H1 (cell line): Measurements from ENCODE around the gene WDR13. TPM values are rescaled to one million over a fixed set of nuclear protein-coding genes. Genes with fewer than 3 reads are reported as not detected.

Source experiments
- CTCF ChIA-PET: fragments of 300-600 bp; sonication (Branson Sonifier 250); formaldehyde crosslinking; loops from one replicate; lab custom pipeline; 2021; ENCODE audit not compliant: partially characterized antibody; lab: Charles Lee
- POLR2A ChIA-PET: fragments of 300-600 bp; sonication (Branson Sonifier 250); formaldehyde crosslinking; loops from one replicate; lab custom pipeline; 2021; ENCODE audit warnings: inconsistent platforms; ENCODE audit not compliant: partially characterized antibody; lab: Charles Lee
- DNase-seq, 2 experiments: peaks; one replicate each; pipeline versions ENCODE4 v3.0.0 to v3.0.0-alpha.2; 2010 to 2022; ENCODE audit warnings: low spot score in 2 of 2, low read depth in 1 of 2, mixed read lengths in 1 of 2
- FAIRE-seq: peaks from 2 replicates; lab custom pipeline; 2011; peaks lifted over from hg19 to GRCh38; lab: Jason Lieb, UNC
- H2AFZ ChIP-seq: 2 replicates; pipeline ENCODE4 v1.8.1; 2012; ENCODE audit warnings: low read length, inconsistent platforms
- H2AK5ac ChIP-seq: 2 replicates; pipeline ENCODE4 v1.6.1; 2013; ENCODE audit warnings: low read depth, low read length
- H2BK120ac ChIP-seq: replicated peaks from 2 replicates; pipeline ENCODE3; 2013; ENCODE audit warnings: low read depth, low read length, inconsistent platforms
- H2BK12ac ChIP-seq: 2 replicates; pipeline ENCODE4 v1.6.1; 2013; ENCODE audit warnings: low read depth, low read length
- H2BK15ac ChIP-seq: 2 replicates; pipeline ENCODE4 v1.6.1; 2013; ENCODE audit warnings: low read length
- H2BK20ac ChIP-seq: 2 replicates; pipeline ENCODE4 v1.6.1; 2013; ENCODE audit warnings: low read length
- H2BK5ac ChIP-seq: 2 replicates; pipeline ENCODE4 v1.6.1; 2013; ENCODE audit warnings: low read depth, low read length
- H3K14ac ChIP-seq: 2 replicates; pipeline ENCODE4 v1.6.1; 2013; ENCODE audit warnings: inconsistent platforms; ENCODE audit not compliant: insufficient read length
- H3K18ac ChIP-seq: 2 replicates; pipeline ENCODE4 v1.6.1; 2013; ENCODE audit warnings: low read length; ENCODE audit errors: extremely low read depth
- H3K23ac ChIP-seq: 2 replicates; pipeline ENCODE4 v1.6.1; 2013; ENCODE audit warnings: inconsistent platforms; ENCODE audit not compliant: insufficient read length
- H3K23me2 ChIP-seq: 2 replicates; pipeline ENCODE4 v1.6.1; 2013; ENCODE audit warnings: low read depth, low read length
- H3K27ac ChIP-seq: 2 replicates; pipeline ENCODE4 v1.6.1; 2011; ENCODE audit warnings: low read depth, low read length, inconsistent platforms
- H3K27me3 ChIP-seq, 4 experiments: replicated peaks in 1 of 4; 1 replicate in 1 of 4; 2 replicates in 3 of 4; pipeline versions ENCODE4 v1.6.1 to v1.8.1; 2011 to 2013; ENCODE audit warnings: low read length in 3 of 4, mild to moderate bottlenecking in 3 of 4, inconsistent platforms in 2 of 4, mixed read lengths in 2 of 4, moderate library complexity in 1 of 4; ENCODE audit not compliant: control insufficient read depth in 3 of 4, insufficient read depth in 3 of 4; ENCODE audit errors: extremely low read depth in 1 of 4
- H3K36me3 ChIP-seq, 4 experiments: 2 replicates each; pipeline versions ENCODE4 v1.6.1 to v1.8.1; 2011 to 2013; ENCODE audit warnings: mild to moderate bottlenecking in 4 of 4, low read length in 3 of 4, moderate library complexity in 2 of 4, control low read depth in 1 of 4, inconsistent platforms in 1 of 4; ENCODE audit not compliant: insufficient read depth in 4 of 4, control insufficient read depth in 2 of 4
- H3K4ac ChIP-seq: replicated peaks from 2 replicates; pipeline ENCODE3; 2013; ENCODE audit warnings: low read length, low read depth, mixed read lengths, inconsistent platforms; ENCODE audit not compliant: insufficient read length
- H3K4me1 ChIP-seq, 4 experiments: replicated peaks in 1 of 4; 1 replicate in 1 of 4; 2 replicates in 3 of 4; pipeline versions ENCODE4 v1.6.1 to v1.8.1; 2011 to 2013; ENCODE audit warnings: low read length in 3 of 4, inconsistent platforms in 2 of 4, mixed read lengths in 1 of 4; ENCODE audit not compliant: insufficient read depth in 4 of 4, control insufficient read depth in 3 of 4
- H3K4me2 ChIP-seq, 2 experiments: 2 replicates each; pipeline versions ENCODE4 v1.6.1 to v1.8.1; 2011 to 2013; ENCODE audit warnings: low read depth in 2 of 2, low read length in 2 of 2, control low read depth in 1 of 2, inconsistent platforms in 1 of 2, mild to moderate bottlenecking in 1 of 2; ENCODE audit not compliant: insufficient read depth in 1 of 2
- H3K4me3 ChIP-seq, 4 experiments: fragments of 200-600, 300-600 bp in 1 of 4; sonication (generic), shearing (Covaris generic), sonication (Bioruptor Twin) in 1 of 4; 2 replicates each; pipeline versions ENCODE4 v1.5.1 to v1.8.1; 2011 to 2016; ENCODE audit warnings: low read length in 4 of 4, low read depth in 3 of 4, control low read depth in 2 of 4, inconsistent platforms in 2 of 4, mild to moderate bottlenecking in 2 of 4, mixed read lengths in 1 of 4, moderate library complexity in 1 of 4; ENCODE audit not compliant: insufficient read depth in 2 of 4; ENCODE audit errors: extremely low read depth in 1 of 4
- H3K56ac ChIP-seq: replicated peaks from 2 replicates; pipeline ENCODE3; 2013; ENCODE audit warnings: low read depth, mild to moderate bottlenecking, mixed read lengths, low read length, inconsistent platforms; ENCODE audit not compliant: insufficient read length
- H3K79me1 ChIP-seq: 2 replicates; pipeline ENCODE4 v1.6.1; 2013; ENCODE audit warnings: low read depth, low read length, control low read depth
- H3K79me2 ChIP-seq, 2 experiments: 2 replicates each; pipeline versions ENCODE4 v1.6.1 to v1.8.1; 2012 to 2013; ENCODE audit warnings: low read length in 2 of 2, mild to moderate bottlenecking in 2 of 2, inconsistent platforms in 1 of 2; ENCODE audit not compliant: insufficient read depth in 2 of 2, control insufficient read depth in 1 of 2
- H3K9ac ChIP-seq, 4 experiments: replicated peaks in 1 of 4; 1 replicate in 1 of 4; 2 replicates in 3 of 4; pipeline versions ENCODE4 v1.6.1 to v1.8.1; 2011 to 2013; ENCODE audit warnings: low read depth in 3 of 4, low read length in 3 of 4, control low read depth in 2 of 4, mild to moderate bottlenecking in 2 of 4, moderate library complexity in 2 of 4, inconsistent platforms in 1 of 4; ENCODE audit errors: extremely low read depth in 1 of 4
- H3K9me3 ChIP-seq, 2 experiments: 2 replicates each; pipeline versions ENCODE4 v1.6.1 to v1.8.1; 2012 to 2013; ENCODE audit warnings: mild to moderate bottlenecking in 2 of 2, moderate library complexity in 2 of 2, control low read depth in 1 of 2, inconsistent platforms in 1 of 2, low read depth in 1 of 2, low read length in 1 of 2, mixed read lengths in 1 of 2; ENCODE audit not compliant: insufficient read depth in 2 of 2
- H4K20me1 ChIP-seq, 2 experiments: replicated peaks in 1 of 2; 2 replicates each; pipeline versions ENCODE3 to v1.8.1; 2011 to 2013; ENCODE audit warnings: inconsistent platforms in 2 of 2, low read length in 2 of 2, mild to moderate bottlenecking in 1 of 2; ENCODE audit not compliant: insufficient read depth in 2 of 2, control insufficient read depth in 1 of 2
- H4K5ac ChIP-seq: 2 replicates; pipeline ENCODE4 v1.6.1; 2013; ENCODE audit warnings: low read length, low read depth, mixed read lengths, inconsistent platforms; ENCODE audit not compliant: insufficient read length
- H4K8ac ChIP-seq: 2 replicates; pipeline ENCODE4 v1.8.0; 2013; ENCODE audit warnings: mild to moderate bottlenecking, moderate library complexity, low read length, inconsistent platforms; ENCODE audit not compliant: insufficient read depth; ENCODE audit errors: extremely low read depth
- H4K91ac ChIP-seq: replicated peaks from 2 replicates; pipeline ENCODE3; 2013; ENCODE audit warnings: low read length, mixed read lengths, inconsistent platforms; ENCODE audit not compliant: insufficient read length
- BRCA1 ChIP-seq: IDR thresholded peaks from 2 replicates; pipeline ENCODE4 v1.6.1; 2012; ENCODE audit warnings: low read depth, low read length, improper control_type of control experiment
- CREB1 ChIP-seq: IDR thresholded peaks from 2 replicates; pipeline ENCODE4 v1.6.1; 2012; ENCODE audit warnings: inconsistent platforms
- CTBP2 ChIP-seq: IDR thresholded peaks from 2 replicates; pipeline ENCODE4 v1.7.0; 2011; ENCODE audit warnings: borderline replicate concordance, mild to moderate bottlenecking, moderate library complexity, mixed read lengths, low read length; ENCODE audit not compliant: insufficient read depth, insufficient read length
- SUZ12 ChIP-seq: fragments of 200-600 bp; sonication (generic); IDR thresholded peaks from 2 replicates; pipeline ENCODE4 v1.6.1; 2012; ENCODE audit warnings: mild to moderate bottlenecking, inconsistent platforms, low read length, moderate library complexity, mixed read lengths
- TEAD4 ChIP-seq: IDR thresholded peaks from 2 replicates; pipeline ENCODE4 v1.6.1; 2012; ENCODE audit warnings: low read depth, low read length, inconsistent platforms, mixed read lengths
- WGBS, 2 experiments: shearing (Covaris generic) in 1 of 2; methylation state at CpG; one replicate each; pipeline versions ENCODE4 v1.1.6 to v1.1.7; 2013 to 2015; ENCODE audit warnings: low lambda C conversion rate in 2 of 2, mixed read lengths in 2 of 2, inconsistent platforms in 1 of 2, low coverage in 1 of 2, missing lambda C conversion rate in 1 of 2; ENCODE audit not compliant: insufficient replicate concordance in 2 of 2, insufficient coverage in 1 of 2, insufficient read length in 1 of 2; ENCODE audit errors: extremely low coverage in 1 of 2, missing lambda C conversion rate in 1 of 2; 5-methylcytosine and 5-hydroxymethylcytosine counted together
- polyA plus RNA-seq, 7 experiments: library from polyadenylated mRNA; depleted of rRNA in 3 of 7; stranded (reverse) in 5 of 7; unstranded in 2 of 7; fragments of >200 nt in 5 of 7; fragments of 200-250 nt in 2 of 7; gene quantifications; 1 replicate in 5 of 7; 2 replicates in 1 of 7; 4 replicates in 1 of 7; pipeline versions ENCODE4 v1.2.1 to v1.2.3, GENCODE V29; 2011 to 2013; ENCODE audit warnings: missing spikeins in 2 of 7, mixed read lengths in 2 of 7
- total RNA-seq: library from RNA; stranded (reverse); fragmentation: NEBNext Ultra II Directional; extraction: Animal tissue kit (Norgen Biotek cat#: 25700); gene quantifications from 2 replicates; pipeline ENCODE4 v1.2.1, GENCODE V29; 2021

WDR13 gene
- total and polyA plus RNA-seq, 2 of the 8 experiments (the other 6 are each of a cell fraction or from before 2014, with no cell fraction given): 19.4 to 46.3 TPM

DNA sequence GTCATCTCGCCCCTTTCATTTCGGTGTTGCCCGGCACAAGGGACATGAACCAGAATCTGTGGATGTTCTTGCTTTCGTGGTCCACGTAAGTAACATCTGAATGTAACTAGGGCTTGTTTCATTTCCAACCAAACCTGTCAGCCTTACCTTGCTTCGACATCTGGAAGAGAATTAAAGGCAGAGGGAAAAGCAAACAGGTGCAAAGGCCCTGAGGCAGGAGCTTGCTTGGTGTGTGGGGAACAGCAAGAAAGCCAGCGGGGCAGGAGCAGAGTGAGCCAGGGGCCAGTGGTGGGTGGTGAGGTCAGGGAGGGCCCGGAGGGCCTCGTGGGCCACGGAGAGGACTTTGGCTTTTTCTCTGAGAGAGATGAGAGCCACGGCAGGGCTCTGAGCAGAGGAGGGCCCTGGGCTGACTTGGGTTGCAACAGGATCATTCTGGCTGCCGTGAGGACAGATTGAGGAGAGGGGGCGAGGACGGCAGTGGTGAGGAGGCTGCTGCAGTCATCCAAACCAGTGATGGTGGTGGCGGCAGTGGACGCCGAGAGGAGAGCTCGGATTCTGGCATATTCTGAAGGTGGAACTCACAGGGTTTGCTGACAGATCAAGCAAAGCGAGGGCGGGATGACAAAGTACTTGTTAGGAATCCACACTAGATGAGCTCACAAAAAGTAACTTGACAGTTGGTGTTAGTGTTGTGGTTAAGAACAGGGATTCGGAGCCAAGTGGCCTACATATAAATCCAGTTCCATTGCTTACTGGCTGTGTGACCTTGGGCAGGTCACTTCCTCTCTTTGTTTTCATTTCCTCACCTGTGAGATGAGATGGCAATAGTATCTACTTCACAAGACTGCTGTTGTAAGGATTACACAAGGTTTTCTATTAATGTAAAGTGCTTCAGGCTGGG lies 6.8 kb upstream of the WDR13 start:
- Histone ChIP-seq H2BK120ac (no peak overlapping the region), H3K79me2 (no peaks in the 10 kb centered on the region), H2BK5ac (no peak overlapping the region), H3K27me3 (no peaks in the 10 kb centered on the region), H4K91ac (no peak overlapping the region), H3K4me1 (no peaks in the 10 kb centered on the region), H3K14ac (no peak overlapping the region), H2BK20ac (no peak overlapping the region), H3K23ac (no peak overlapping the region), H3K36me3 (no peaks in the 10 kb centered on the region; a peak in 1 of 8 replicates), H3K4ac (no peak overlapping the region), H3K79me1 (no peaks in the 10 kb centered on the region), H4K20me1 (no peaks in the 10 kb centered on the region), H3K9me3 (no peaks in the 10 kb centered on the region), H2BK12ac (no peak overlapping the region), H3K4me2 (no peak overlapping the region), H3K18ac (no peak overlapping the region), H4K5ac (no peak overlapping the region), H3K9ac (no peak overlapping the region), H3K4me3 (no peak overlapping the region), H2BK15ac (no peak overlapping the region), H3K56ac (no peak overlapping the region), H3K23me2 (no peaks in the 10 kb centered on the region; the same call in 1 of the 2 replicates), H2AK5ac (no peak overlapping the region), H3K27ac (no peak overlapping the region), H2AFZ (no peak overlapping the region), H4K8ac (no peak overlapping the region)
- DNase-seq: no peak
- POLR2A ChIA-PET: interaction anchor here (0.9 to 6.7 kb wide), 5 partner anchors 9 to 329 kb away, joined by 3 to 27 read pairs (median 3); partner anchors contain the start of gene RBM3
- no peak for TF ChIP-seq SUZ12
- TF ChIP-seq CTBP2: no peak
- no peak for TF ChIP-seq CREB1
- TF ChIP-seq TEAD4: no peak
- no peak for TF ChIP-seq BRCA1
- no peak for FAIRE-seq
- CTCF ChIA-PET: interaction anchor here (1.4 kb wide), 1 partner anchor 16 kb away, joined by 3 read pairs; no protein-coding TSS in a partner anchor
- WGBS, 2 experiments: 85% methylated on average over 18 of the region's 21 CpGs; no CpG with 5 or more reads in 1 of the 2 experiments
